Neutrophil (primary cell): ENCODE data around the gene AQP6.
"Not testable (repeated sequence)": the region's sequence is repeated elsewhere in the genome, so short reads cannot be mapped to it uniquely, and the experiment has no call there.

Experiments
- H3K27ac ChIP-seq: fragments of 200-600 bp; sonication (generic); 2 replicates; pipeline ENCODE4 v1.5.1; 2016; ENCODE audit warnings: mild to moderate bottlenecking, moderate library complexity
- H3K27me3 ChIP-seq: fragments of 200-600 bp; sonication (generic); 2 replicates; pipeline ENCODE4 v1.6.0; 2016; ENCODE audit warnings: mild to moderate bottlenecking
- H3K36me3 ChIP-seq: fragments of 200-600 bp; sonication (generic); 2 replicates; pipeline ENCODE4 v1.5.1; 2017
- H3K4me1 ChIP-seq, 2 experiments: fragments of 200-600 bp in 1 of 2; sonication (generic) in 1 of 2; 1 replicate in 1 of 2; 2 replicates in 1 of 2; pipeline versions ENCODE4 v1.5.1 to v1.6.1; 2013 to 2016; ENCODE audit warnings: low read depth in 1 of 2, low read length in 1 of 2, mild to moderate bottlenecking in 1 of 2, moderate library complexity in 1 of 2; ENCODE audit not compliant: control insufficient read depth in 1 of 2, insufficient read depth in 1 of 2
- H3K4me3 ChIP-seq, 2 experiments: fragments of 200-600 bp in 1 of 2; sonication (generic) in 1 of 2; 1 replicate in 1 of 2; 2 replicates in 1 of 2; pipeline ENCODE4 v1.5.1; 2013 to 2016; ENCODE audit warnings: low read depth in 1 of 2, low read length in 1 of 2, mild to moderate bottlenecking in 1 of 2, moderate library complexity in 1 of 2
- H3K9me3 ChIP-seq: fragments of 200-600 bp; sonication (generic); 2 replicates; pipeline ENCODE4 v1.5.1; 2016
- TF ChIP-seq, protein P1 (sequence below): fragments of 200-600 bp; sonication (generic); IDR thresholded peaks from 2 replicates; pipeline ENCODE4 v1.5.1; 2016; ENCODE audit warnings: antibody characterized with exemption

The AQP6 gene

DNA sequence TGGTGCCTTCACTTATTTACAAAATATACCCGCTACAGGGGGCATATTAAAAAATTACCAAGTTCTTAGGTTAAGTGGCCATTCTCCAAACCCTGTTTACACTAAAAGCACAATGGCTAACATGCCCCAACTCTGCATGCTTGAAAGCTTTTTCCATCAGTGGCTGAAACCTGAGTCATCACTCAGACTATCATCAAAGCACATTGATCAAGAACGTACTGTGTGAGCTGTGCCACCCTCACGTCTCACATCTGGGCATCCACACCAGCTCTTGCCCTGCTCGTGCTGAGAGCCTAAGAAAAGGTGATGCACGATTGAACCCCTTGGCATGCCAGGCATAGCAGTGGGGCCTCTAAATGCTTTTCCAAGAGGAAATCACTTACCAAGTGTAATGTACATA is 13.2 kb downstream of the AQP6 start:
- peaks cover 40 to 49% of the 10 kb centered on the region in 2 experiments for H3K4me1 ChIP-seq
- H3K27ac ChIP-seq, result peak overlapping the region; percentile 83
- no peaks in the 10 kb centered on the region for H3K9me3 ChIP-seq
- no peaks in the 10 kb centered on the region for H3K36me3 ChIP-seq
- TF ChIP-seq, protein P1, sequence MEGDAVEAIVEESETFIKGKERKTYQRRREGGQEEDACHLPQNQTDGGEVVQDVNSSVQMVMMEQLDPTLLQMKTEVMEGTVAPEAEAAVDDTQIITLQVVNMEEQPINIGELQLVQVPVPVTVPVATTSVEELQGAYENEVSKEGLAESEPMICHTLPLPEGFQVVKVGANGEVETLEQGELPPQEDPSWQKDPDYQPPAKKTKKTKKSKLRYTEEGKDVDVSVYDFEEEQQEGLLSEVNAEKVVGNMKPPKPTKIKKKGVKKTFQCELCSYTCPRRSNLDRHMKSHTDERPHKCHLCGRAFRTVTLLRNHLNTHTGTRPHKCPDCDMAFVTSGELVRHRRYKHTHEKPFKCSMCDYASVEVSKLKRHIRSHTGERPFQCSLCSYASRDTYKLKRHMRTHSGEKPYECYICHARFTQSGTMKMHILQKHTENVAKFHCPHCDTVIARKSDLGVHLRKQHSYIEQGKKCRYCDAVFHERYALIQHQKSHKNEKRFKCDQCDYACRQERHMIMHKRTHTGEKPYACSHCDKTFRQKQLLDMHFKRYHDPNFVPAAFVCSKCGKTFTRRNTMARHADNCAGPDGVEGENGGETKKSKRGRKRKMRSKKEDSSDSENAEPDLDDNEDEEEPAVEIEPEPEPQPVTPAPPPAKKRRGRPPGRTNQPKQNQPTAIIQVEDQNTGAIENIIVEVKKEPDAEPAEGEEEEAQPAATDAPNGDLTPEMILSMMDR, result no peak
- no peak overlapping the region for H3K4me3 ChIP-seq
- no peaks in the 10 kb centered on the region for H3K27me3 ChIP-seq

DNA sequence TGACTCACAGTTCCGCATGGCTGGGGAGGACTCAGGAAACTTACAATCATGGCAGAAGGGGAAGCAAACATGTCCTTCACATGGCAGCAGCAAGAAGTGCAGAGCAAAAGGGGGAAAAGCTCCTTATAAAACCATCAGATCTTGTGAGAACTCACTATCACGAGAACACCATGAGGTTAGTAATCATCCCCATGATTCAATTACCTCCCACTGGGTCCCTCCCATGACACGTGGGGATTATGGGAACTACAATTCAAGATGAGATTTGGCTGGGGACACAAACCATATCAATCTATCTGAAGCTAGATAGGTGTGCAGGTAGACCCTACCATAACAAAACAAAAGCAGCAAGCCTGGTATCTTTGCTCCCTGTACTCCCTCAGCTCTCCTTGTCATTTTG is 13.7 kb downstream of the AQP6 start:
- H3K36me3 ChIP-seq, H3K4me3 ChIP-seq, H3K9me3 ChIP-seq, H3K27me3 ChIP-seq: not testable (repeated sequence)
- Histone ChIP-seq H3K27ac (peak overlapping the region; percentile 83), H3K4me1 (peaks cover 41 to 51% of the 10 kb centered on the region in 2 experiments)

DNA sequence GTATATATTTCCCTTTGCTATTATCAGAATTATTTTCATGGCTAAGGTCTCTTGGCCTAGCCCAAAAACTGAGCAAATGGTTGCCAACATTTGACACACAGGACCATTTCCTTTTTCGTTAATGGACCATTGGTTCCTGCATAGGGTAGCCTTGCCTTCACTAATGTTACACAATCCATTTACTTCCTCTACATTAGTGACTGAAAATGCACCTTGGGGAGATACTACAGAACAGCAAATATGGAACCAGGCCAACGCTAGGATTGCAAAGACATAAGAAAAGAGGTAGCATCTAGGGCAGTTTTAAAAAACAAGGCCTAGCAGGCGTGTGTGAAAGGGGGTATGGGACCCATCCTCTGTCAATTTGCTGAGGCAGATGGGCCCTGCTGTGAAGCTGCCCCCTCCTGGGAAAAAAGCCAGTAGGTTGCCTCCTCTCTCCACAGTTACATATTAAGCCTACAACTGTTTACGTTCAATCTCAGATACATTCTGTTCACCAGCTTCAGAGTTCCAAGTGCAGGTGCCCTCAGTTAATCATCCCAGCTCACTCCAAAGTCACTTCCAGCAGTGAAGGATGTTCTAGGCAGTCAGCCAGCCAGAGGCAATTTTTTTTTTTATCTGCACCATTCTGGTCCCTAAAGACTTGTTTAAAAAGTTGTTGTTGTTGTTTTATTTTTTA is 15.0 kb downstream of the AQP6 start:
- TF ChIP-seq, protein P1, result peak; percentile 24
- Histone ChIP-seq H3K4me1 (peaks cover 41 to 51% of the 10 kb centered on the region in 2 experiments), H3K36me3 (peaks cover 8% of the 10 kb centered on the region), H3K9me3 (no peaks in the 10 kb centered on the region), H3K4me3 (no peak overlapping the region), H3K27me3 (no peaks in the 10 kb centered on the region), H3K27ac (peak overlapping the region; percentile 83)

DNA sequence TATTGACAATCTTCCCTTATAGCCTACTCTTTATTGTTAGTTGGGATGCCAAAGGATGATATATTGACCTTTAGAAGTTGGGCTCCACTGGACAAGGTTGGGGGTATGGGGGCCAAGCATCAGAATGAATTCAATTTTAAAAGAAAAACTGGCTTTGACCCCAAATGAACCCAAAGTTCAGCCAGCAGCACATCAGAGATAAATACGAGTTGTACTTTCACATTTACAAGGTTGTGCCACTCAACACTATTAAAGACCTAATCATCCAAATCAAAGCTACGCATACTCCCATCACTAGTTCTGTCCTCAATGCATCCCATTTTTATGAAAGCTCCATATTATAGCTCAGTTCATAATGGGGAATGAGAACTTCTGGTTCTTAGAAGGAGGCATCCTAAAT is 16.7 kb downstream of the AQP6 start:
- H3K9me3 ChIP-seq, H3K27me3 ChIP-seq, H3K4me3 ChIP-seq: not testable (repeated sequence)
- H3K36me3 ChIP-seq, result peaks cover 19% of the 10 kb centered on the region
- peaks cover 41 to 51% of the 10 kb centered on the region in 2 experiments for H3K4me1 ChIP-seq
- peak overlapping the region; percentile 76 for H3K27ac ChIP-seq

DNA sequence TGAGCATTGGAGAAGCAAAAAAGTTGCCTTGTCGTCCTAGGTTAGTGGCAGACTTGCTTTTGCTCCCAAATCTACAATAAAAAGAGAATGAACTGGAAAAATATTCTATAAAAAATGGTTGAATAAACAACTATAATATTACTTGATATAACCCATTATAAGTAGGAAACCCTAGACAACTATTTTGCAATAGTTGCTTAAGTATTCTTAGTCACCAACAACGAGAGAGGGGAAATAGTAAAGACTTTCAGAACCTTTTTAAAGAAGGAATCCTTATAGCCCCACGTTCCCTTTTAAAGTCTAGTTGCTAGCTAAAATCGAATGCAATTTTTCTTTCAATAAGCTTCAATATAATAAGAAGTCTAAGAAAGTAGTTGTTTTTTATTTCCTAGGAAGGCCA is 17.5 kb downstream of the AQP6 start:
- H3K27me3 ChIP-seq, result no peaks in the 10 kb centered on the region
- peak overlapping the region in 1 of 2 experiments; percentile 3 for H3K4me3 ChIP-seq
- TF ChIP-seq, protein P1, result no peak
- H3K9me3 ChIP-seq, result no peaks in the 10 kb centered on the region
- peaks cover 25% of the 10 kb centered on the region for H3K36me3 ChIP-seq
- peak overlapping the region; percentile 76 for H3K27ac ChIP-seq
- peaks cover 41 to 51% of the 10 kb centered on the region in 2 experiments for H3K4me1 ChIP-seq

DNA sequence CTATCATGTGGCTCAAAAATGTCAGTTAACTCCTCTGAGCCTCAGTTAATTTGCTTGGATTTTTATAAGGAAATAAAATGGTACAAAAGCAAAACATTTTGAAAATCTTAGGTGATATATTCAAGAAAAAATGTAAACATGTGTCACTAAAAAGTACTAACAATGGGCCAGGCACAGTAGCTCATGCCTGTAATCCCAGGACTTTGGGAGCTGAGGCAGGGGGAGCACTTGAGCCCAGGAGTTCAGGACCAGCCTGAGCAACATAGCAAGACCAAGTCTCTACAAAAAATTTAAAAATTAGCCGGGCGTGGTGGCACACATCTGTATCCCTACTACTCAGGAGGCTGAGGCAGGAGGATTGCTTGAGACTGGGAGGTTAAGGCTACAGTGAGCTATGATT is 25.7 kb downstream of the AQP6 start:
- H3K36me3 ChIP-seq, result peaks cover 63% of the 10 kb centered on the region
- H3K9me3 ChIP-seq, result no peaks in the 10 kb centered on the region
- H3K4me1 ChIP-seq, result no peaks in the 10 kb centered on the region
- TF ChIP-seq, protein P1, result no peak
- H3K27ac ChIP-seq, result no peak overlapping the region
- no peak overlapping the region for H3K4me3 ChIP-seq
- H3K27me3 ChIP-seq, result no peaks in the 10 kb centered on the region
